Peyer's patch (tissue), 4 donors: ENCODE data around the gene RAB27B. TPM values are rescaled to one million over a fixed set of nuclear protein-coding genes. Genes with fewer than 3 reads are reported as not detected.

ENCODE experiments used
- DNase-seq, 3 donors: peaks; one replicate each; pipeline ENCODE4 v3.0.0-alpha.2; 2017 to 2019
- H3K27ac ChIP-seq, 4 donors: fragments of 200-600 bp; sonication (generic); one replicate each; pipeline ENCODE4 v1.5.1; 2016 to 2019
- H3K27me3 ChIP-seq, 2 donors: fragments of 200-600 bp; sonication (generic); one replicate each; pipeline ENCODE4 v1.5.1; 2019
- H3K36me3 ChIP-seq, 3 donors: fragments of 200-600 bp; sonication (generic); one replicate each; pipeline ENCODE4 v1.5.1; 2016 to 2019
- H3K4me1 ChIP-seq, 4 donors: fragments of 200-600 bp; sonication (generic); one replicate each; pipeline ENCODE4 v1.5.1; 2016 to 2019
- H3K4me3 ChIP-seq, 4 donors: fragments of 200-600 bp; sonication (generic); 1 replicate in 3 of 4; 2 replicates in 1 of 4; pipeline ENCODE4 v1.5.1; 2016 to 2019; ENCODE audit warnings: mild to moderate bottlenecking in 1 of 4
- H3K9me3 ChIP-seq, 4 donors: fragments of 200-600 bp; sonication (generic); one replicate each; pipeline ENCODE4 v1.5.1; 2016 to 2019; ENCODE audit warnings: mild to moderate bottlenecking in 1 of 4
- CTCF ChIP-seq, 6 experiments: fragments of 450-650 bp in 4 of 6; fragments of 200-600 bp in 2 of 6; sonication (generic) in 1 of 6; IDR thresholded peaks; one replicate each; pipeline ENCODE4 v1.5.1; 2017 to 2019; ENCODE audit warnings: antibody characterized with exemption in 6 of 6, mild to moderate bottlenecking in 3 of 6, moderate library complexity in 1 of 6
- POLR2A ChIP-seq, 2 donors: fragments of 450-650 bp; IDR thresholded peaks; one replicate each; pipeline ENCODE4 v1.5.1; 2017; ENCODE audit warnings: antibody characterized with exemption in 2 of 2, mild to moderate bottlenecking in 2 of 2, moderate library complexity in 2 of 2
- total RNA-seq, 4 donors: library from RNA; depleted of rRNA; stranded (reverse); fragments of >200 nt; gene quantifications; one replicate each; pipeline ENCODE4 v1.1.0, GENCODE V29; 2016

Gene RAB27B
- total RNA-seq, 4 donors from 2014 or later = 2.5 to 7.1 (median 4.7) TPM

- DNase-seq = no peak
These were observed 110.2 kb downstream of the RAB27B start for GRCh38 chr18:54938506-54938905.

GRCh38 chr18:54939361-54939917, 111.2 kb downstream of the RAB27B start:
- Histone ChIP-seq H3K36me3 (peaks cover 0 to 57% (median 0%) of the 10 kb centered on the region in 3 donors), H3K27me3 (no peaks in the 10 kb centered on the region), H3K27ac (no peak overlapping the region), H3K4me1 (no peaks in the 10 kb centered on the region), H3K4me3 (no peak overlapping the region), H3K9me3 (no peaks in the 10 kb centered on the region)
- no peak for DNase-seq
- TF ChIP-seq CTCF (IDR thresholded peaks at IDR 0.05) (no peak), POLR2A (IDR thresholded peaks at IDR 0.05) (no peak)

More at GRCh38 chr18:54938506-54938905, 110.2 kb downstream of the RAB27B start:
- H3K4me1 ChIP-seq = no peaks in the 10 kb centered on the region
- H3K27ac ChIP-seq = no peak overlapping the region
- no peak overlapping the region for H3K4me3 ChIP-seq
- H3K36me3 ChIP-seq = peaks cover 0 to 63% (median 0%) of the 10 kb centered on the region in 3 donors
- H3K9me3 ChIP-seq = no peaks in the 10 kb centered on the region
- TF ChIP-seq POLR2A (IDR thresholded peaks at IDR 0.05) = no peak
- no peak for TF ChIP-seq CTCF (IDR thresholded peaks at IDR 0.05)
- H3K27me3 ChIP-seq = no peaks in the 10 kb centered on the region

GRCh38 chr18:54942144-54942543, 113.9 kb downstream of the RAB27B start:
- no peak for TF ChIP-seq CTCF (IDR thresholded peaks at IDR 0.05)
- TF ChIP-seq POLR2A (IDR thresholded peaks at IDR 0.05) = no peak
- peaks cover 0 to 37% (median 0%) of the 10 kb centered on the region in 3 donors for H3K36me3 ChIP-seq
- no peak for DNase-seq
- peaks cover 0 to 16% (median 2%) of the 10 kb centered on the region in 4 donors for H3K4me1 ChIP-seq
- no peak overlapping the region for H3K27ac ChIP-seq
- no peaks in the 10 kb centered on the region for H3K27me3 ChIP-seq
- H3K9me3 ChIP-seq = no peaks in the 10 kb centered on the region
- H3K4me3 ChIP-seq = no peak overlapping the region

GRCh38 chr18:54942569-54942968, 114.3 kb downstream of the RAB27B start:
- TF ChIP-seq CTCF (IDR thresholded peaks at IDR 0.05) = no peak
- TF ChIP-seq POLR2A (IDR thresholded peaks at IDR 0.05) = no peak
- Histone ChIP-seq H3K27ac (no peak overlapping the region), H3K36me3 (peaks cover 0 to 34% (median 0%) of the 10 kb centered on the region in 3 donors), H3K9me3 (no peaks in the 10 kb centered on the region), H3K4me1 (peaks cover 0 to 19% (median 2%) of the 10 kb centered on the region in 4 donors), H3K4me3 (no peak overlapping the region), H3K27me3 (no peaks in the 10 kb centered on the region)
- no peak for DNase-seq

Other genes starting within 250 kb of the RAB27B start
- gene DYNAP, start 237.2 kb upstream of the RAB27B start, total RNA-seq = not detected
- gene CCDC68, start 131.0 kb downstream of the RAB27B start, total RNA-seq = 10 to 100 TPM; 72.6 to 99.7 (median 84.7) TPM